ENCODE results near the gene COPS3. TPM values are rescaled to one million over a fixed set of nuclear protein-coding genes. Genes with fewer than 3 reads are reported as not detected.
A peak's percentile ranks its signal among the peaks of the same experiment; 100 is the strongest.
"Not testable (repeated sequence)": the region's sequence is repeated elsewhere in the genome, so short reads cannot be mapped to it uniquely, and the experiment has no call there.

The COPS3 gene
- total RNA-seq, 6 experiments from 2014 or later, result 82.3 to 93.7 (median 86.7) TPM

DNA sequence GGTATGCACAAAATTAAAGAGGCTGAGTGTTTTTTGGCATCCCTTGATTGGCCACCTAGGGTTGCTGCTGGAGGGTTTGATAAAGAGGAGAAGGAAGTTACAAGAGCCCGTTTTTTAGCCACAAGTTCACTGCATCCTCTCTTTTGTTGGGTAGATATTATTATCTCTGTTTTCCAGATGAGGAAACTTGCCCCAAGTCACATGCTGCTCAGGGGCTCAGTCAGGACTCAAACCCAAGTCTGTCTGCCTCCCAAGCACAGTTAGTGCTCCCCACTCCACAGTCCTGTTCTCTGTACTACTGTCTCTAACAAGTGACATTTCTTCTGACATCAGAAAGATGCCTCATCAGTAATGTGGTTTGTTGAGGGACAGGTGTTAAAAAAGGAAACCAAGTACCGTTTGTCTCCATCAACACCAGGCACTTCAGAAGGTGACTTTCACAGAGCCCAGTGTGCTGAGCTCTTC lies 23.5 kb upstream of the COPS3 start:
- Mint-ChIP-seq H3K9me3 (no peaks in the 10 kb centered on the region), H3K4me3 (peak overlapping the region; percentile 76), H3K27ac (no peak overlapping the region), H3K27me3 (ENCODE audit: insufficient read depth) (peaks cover 3% of the 10 kb centered on the region), H3K4me1 (ENCODE audit: low read depth) (peaks cover 20% of the 10 kb centered on the region), H3K36me3 (ENCODE audit: low read depth) (no peaks in the 10 kb centered on the region)
- TF ChIP-seq CTCF (IDR thresholded peaks at IDR 0.05), result no peak
- no peak for DNase-seq

- TF ChIP-seq CTCF (IDR thresholded peaks at IDR 0.05), result no peak
- Mint-ChIP-seq H3K27ac (no peak overlapping the region), H3K4me1 (ENCODE audit: low read depth) (peaks cover 20% of the 10 kb centered on the region)
Observed at GRCh38 chr17:17303847-17304490, 22.9 kb upstream of the COPS3 start.

GRCh38 chr17:17303010-17303846 lies 22.2 kb upstream of the COPS3 start, which contains the start of gene NT5M:
NT5M (plus strand) TSS chr17:17303373; CDS start chr17:17303551, 178 bp downstream.
- no peaks in the 10 kb centered on the region for H3K9me3 Mint-ChIP-seq
- peak within 1 kb of the TSS; percentile 49; the same call in 1 of the 2 replicates for H3K27ac Mint-ChIP-seq
- H3K4me1 Mint-ChIP-seq (ENCODE audit: low read depth), result peaks cover 26% of the 10 kb centered on the region
- H3K4me3 Mint-ChIP-seq, result peak within 1 kb of the TSS; percentile 89
- H3K27me3 Mint-ChIP-seq (ENCODE audit: insufficient read depth), result peaks cover 3% of the 10 kb centered on the region
- peak; percentile 31 for DNase-seq
- no peak for TF ChIP-seq CTCF (IDR thresholded peaks at IDR 0.05)
- H3K36me3 Mint-ChIP-seq (ENCODE audit: low read depth), result no peaks in the 10 kb centered on the region

More at GRCh38 chr17:17303847-17304490, 22.9 kb upstream of the COPS3 start:
- DNase-seq, result no peak
- Mint-ChIP-seq H3K9me3 (no peaks in the 10 kb centered on the region), H3K36me3 (ENCODE audit: low read depth) (no peaks in the 10 kb centered on the region), H3K4me3 (peak overlapping the region; percentile 76), H3K27me3 (ENCODE audit: insufficient read depth) (peaks cover 3% of the 10 kb centered on the region)

GRCh38 chr17:17301659-17302058 lies 20.6 kb upstream of the COPS3 start:
- not testable (repeated sequence) for H3K27ac Mint-ChIP-seq; H3K9me3 Mint-ChIP-seq; DNase-seq; H3K36me3 Mint-ChIP-seq (ENCODE audit: low read depth); H3K4me3 Mint-ChIP-seq; H3K27me3 Mint-ChIP-seq (ENCODE audit: insufficient read depth)
- H3K4me1 Mint-ChIP-seq (ENCODE audit: low read depth), result peaks cover 41% of the 10 kb centered on the region

DNA sequence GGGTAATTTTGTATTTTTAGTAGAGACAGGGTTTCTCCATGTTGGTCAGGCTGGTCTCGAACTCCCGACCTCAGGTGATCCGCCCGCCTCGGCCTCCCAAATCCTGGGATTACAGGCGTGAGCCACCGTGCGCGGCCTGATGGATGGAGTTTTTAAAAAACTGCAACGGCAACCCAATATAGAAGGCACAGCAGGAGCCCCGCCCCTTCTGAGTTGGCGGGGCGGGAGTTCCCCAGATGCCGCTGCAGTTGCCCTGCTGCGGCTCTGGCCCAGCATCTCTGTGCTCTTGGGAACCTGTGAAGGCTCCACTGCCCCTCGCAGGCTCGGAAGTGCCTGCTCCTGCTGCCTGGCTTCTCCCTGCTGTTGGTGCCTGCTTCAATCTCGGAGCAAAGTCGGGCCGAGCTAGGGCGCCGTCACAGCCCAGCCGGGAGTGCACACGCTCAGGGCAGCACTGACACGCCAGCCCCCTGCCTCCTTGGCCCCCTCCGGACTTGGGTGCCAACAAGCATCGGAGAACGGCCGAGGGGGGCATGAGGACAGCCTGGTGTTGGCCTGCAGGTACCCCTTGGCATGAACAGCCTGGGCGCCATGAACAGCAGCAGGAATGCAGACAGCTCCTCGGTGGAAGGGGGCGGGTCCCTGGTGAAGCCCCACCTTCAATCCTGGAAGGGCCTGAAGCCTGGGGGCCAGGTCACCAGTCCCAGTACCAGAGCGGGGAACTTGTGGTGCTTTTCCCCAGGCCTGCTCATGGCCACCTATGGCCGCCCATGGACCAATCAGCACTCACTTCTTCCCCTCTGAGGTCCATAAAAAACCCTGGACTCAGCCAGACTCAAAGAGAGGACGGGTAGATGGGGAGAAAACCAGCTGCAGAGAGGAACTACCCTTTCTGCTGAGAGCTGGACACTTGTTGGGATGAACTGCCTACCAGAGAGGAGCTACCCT lies 19.9 kb upstream of the COPS3 start:
- H3K27ac Mint-ChIP-seq, result 0 out of 2 replicates have a peak overlapping the region, but pooled peaks have one; percentile 24
- TF ChIP-seq CTCF (IDR thresholded peaks at IDR 0.05), result no peak
- H3K27me3 Mint-ChIP-seq (ENCODE audit: insufficient read depth), result peaks cover 3% of the 10 kb centered on the region; the same call in 1 of the 2 replicates
- H3K9me3 Mint-ChIP-seq, result no peaks in the 10 kb centered on the region
- H3K36me3 Mint-ChIP-seq (ENCODE audit: low read depth), result no peaks in the 10 kb centered on the region
- peak overlapping the region; percentile 67 for H3K4me3 Mint-ChIP-seq
- H3K4me1 Mint-ChIP-seq (ENCODE audit: low read depth), result peaks cover 45% of the 10 kb centered on the region
- peak; percentile 47 for DNase-seq
